KBM-7 (cell line): ENCODE measurements around the gene STAB2.
"Not testable (repeated sequence)": the region's sequence is repeated elsewhere in the genome, so short reads cannot be mapped to it uniquely, and the experiment has no call there.

Experiments
- DNase-seq: peaks from one replicate; pipeline ENCODE4 v3.0.0-alpha.2; 2015
- in situ Hi-C: fragments of 300-500 bp; cut with MboI; formaldehyde crosslinking; loops from 2 replicates; pipeline ENCODE4 v1.14.3; 2020; ENCODE audit warnings: low sequenced_read_pairs, low pct_unique_long_range_greater_than_20kb, mixed read lengths

The STAB2 gene

DNA sequence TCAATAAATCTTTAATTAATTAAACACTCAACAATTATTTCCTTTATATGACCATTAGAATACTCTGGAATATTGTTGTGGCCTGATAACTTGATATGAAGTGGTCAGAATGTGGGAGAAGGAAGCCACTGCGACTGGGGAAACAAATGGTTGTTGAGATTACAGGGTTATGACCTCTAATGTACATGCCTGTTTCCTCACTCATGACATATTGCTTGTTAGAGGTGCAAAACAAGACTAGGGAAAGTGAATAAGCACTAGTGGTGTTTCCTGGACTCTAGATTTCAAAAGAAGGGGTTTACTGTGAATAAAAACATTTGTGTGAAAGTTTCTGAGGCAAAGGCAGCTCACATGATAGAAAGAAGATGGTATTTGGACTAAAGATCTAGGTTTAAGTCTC lies 53.3 kb downstream of the STAB2 start:
- DNase-seq, result no peak
- in situ Hi-C loops, result no loop called here

DNA sequence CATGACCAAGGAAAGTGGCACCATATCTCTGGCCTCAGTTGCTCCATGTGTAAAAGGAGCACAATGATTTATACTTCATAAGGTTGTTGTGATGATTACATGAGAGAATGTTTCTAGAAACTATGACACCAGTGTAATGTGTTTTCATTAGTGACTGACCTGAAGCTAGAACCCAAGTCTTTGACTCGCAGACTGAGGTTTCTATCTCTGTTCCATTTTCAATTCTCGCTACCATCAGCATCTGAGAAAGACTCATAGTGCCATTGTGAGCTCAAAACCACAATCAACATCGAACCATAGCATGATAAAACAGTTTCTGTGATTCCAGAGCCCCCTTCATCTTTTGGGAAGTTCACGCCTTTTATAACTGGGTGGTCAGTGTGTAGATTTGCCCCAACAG lies 53.8 kb downstream of the STAB2 start:
- in situ Hi-C loops, result no loop called here

DNA sequence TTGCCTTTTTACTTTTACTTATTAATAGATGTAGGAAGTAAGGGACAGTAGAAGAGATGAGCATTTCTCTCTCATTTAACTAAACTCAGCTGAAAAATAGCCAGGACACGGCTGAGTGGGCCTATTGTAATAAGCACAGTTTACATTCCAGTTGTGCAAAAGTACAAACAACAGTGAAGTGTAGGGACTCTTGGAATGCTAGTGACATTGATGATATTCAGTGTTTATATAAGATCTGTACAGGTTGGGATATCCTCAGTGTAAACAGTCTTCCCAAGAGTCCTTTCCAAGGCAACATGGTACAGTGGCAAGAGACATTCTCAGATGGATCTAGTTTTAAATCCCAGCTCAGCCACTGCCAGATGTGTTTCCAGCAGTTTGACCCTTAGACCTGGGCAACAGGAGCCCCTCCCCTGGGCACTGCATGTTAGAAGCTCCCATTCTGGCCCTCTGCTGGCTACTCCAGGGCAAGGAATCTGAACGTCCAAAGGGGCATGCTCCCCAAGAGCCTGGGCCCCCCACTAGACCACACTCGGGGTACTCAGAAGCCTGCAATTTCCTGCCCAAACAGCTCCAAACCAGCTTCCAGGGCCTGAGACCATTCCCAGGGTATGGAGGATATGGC lies 55.3 kb downstream of the STAB2 start:
- no peak for DNase-seq
- in situ Hi-C loops, result no loop called here

More for the DNA sequence above, 53.8 kb downstream of the STAB2 start:
- DNase-seq, result no peak

DNA sequence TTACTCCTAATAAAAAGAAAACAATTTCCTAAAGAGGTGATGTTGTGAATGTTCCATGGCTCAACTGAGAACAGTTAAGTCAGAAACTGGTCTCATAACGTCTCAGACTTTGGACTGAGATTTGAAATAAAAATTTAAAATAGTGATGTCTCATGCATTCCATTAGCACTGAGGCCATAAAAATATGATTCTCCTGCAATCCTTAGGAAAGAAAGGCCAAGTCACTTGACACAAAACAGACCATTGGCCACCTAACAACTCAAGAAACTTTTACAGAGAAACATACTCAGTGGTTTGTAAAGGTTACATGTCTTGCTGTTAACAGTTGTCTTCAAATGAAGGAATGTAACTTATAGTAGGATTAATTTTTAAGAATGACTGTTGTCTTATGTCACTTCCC lies 58.1 kb downstream of the STAB2 start:
- in situ Hi-C loops, result no loop called here
- no peak for DNase-seq

DNA sequence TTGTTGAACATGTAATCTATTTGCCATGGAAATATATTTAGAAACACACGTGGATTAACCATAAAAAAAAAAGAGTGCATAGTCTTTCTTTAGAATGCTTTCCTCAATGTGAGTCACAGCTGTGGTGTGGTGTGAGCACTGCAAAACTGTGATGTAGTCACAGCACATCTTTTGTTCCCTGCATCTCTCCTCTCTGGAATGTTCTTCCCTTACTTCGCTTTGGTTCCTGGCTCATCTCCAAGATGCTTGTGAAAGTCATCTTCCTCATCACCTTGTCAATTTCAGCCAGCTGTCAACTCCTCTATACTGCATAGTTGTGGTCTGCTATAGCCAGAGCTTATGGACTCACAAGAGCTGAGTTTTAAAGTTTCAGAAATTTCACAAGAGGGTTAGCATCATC lies 60.2 kb downstream of the STAB2 start:
- no peak for DNase-seq
- in situ Hi-C loops, result no loop called here

DNA sequence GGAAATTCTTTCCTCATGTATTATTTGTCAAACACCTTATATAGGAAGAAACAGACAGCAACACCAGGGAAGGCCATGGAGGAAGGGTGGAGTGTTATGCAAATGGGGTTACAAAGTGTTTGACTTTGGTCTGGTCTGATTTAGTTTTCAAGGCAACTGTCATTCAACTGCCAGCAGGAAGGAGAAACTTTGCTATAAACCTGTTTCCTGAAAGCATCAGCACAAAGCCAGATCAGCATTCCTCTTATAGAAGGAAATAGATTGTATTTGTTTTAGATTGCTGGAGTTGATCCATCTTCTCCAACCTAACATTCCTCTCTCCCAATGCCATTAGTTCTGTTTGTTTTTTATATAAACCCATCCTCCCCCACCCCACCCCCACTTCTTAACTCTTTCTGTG lies 65.7 kb downstream of the STAB2 start:
- in situ Hi-C loops, result no loop called here
- DNase-seq, result no peak

DNA sequence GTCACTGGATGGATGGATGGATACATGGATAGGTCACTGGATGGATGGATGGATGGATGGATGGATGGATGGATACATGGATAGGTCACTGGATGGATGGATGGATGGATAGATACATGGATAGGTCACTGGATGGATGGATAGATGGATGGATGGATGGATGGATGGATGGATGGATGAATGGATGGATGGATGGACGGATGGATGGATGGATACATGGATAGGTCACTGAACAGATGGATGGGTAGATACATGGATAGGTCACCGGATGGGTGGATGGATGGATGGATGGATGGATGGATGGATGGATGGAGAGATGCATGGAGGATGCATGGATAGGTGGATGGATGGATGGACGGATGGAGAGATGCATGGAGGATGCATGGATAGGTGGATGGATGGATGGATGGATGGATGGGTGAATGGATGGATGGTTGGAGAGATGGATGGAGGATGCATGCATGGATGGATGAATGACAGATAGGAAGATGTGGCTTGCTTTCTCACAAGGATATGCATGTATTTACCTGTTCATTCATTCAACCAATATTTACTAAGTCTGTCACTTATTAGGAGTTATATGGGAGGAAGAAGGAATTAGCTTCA lies 66.6 kb downstream of the STAB2 start:
- DNase-seq, in situ Hi-C loops: not testable (repeated sequence)

DNA sequence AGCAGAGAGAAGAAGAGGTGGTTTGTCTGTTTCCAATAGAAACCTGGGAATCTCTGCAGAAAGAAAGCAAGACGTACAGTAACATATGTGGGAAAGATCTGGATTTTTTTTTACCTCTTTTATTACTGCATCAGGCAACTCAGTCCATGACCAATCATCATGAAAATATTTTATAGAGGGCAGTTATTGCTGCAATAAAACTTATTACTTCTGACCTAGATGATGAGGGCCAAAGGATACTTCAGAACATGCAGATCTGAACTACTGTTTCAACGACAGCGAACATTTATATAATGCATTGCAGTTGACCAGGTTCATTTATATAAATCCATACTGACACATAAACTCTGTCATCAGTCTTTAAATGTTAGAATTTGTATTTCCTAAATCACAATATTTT lies 67.7 kb downstream of the STAB2 start:
- in situ Hi-C loops, result no loop called here
- no peak for DNase-seq

DNA sequence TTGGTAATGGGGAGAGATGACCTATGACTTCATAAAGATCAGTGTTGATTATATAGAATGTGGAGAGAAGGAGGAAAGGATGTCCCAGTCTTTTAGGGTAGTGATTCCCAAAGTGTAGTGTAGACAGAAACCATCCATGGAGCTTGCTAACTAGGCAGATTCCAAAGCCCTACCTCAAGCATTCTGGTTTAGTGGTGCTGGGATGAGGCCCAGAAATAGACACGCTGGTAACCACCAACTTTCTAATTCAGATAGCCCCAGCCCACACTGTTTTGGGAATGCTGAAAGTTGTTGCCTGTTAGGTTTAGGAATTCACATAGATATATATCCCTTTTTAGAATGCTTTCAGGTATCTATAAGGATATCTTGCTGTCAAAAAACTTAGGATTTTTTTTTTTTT lies 69.2 kb downstream of the STAB2 start:
- in situ Hi-C loops, result no loop called here
- no peak for DNase-seq

DNA sequence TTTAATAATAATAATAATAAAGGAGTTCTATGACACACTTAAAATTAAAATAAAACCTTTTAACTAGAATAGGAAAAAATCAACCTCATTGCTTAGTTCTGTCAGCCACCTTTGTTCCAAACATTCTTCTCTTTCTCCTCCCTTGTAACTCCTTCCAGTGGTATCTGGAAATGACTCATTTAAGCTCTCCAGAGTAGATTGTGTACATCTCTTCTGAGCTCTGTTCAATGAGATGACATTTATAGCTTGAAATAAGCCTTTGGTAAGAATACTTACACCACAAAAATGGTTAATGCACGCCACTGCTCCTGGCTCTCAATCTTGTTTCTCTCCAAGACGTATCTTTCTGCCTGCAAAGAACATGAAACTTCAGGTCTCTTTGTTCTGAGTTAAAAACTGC lies 70.3 kb downstream of the STAB2 start:
- DNase-seq, result no peak
- in situ Hi-C loops, result no loop called here

DNA sequence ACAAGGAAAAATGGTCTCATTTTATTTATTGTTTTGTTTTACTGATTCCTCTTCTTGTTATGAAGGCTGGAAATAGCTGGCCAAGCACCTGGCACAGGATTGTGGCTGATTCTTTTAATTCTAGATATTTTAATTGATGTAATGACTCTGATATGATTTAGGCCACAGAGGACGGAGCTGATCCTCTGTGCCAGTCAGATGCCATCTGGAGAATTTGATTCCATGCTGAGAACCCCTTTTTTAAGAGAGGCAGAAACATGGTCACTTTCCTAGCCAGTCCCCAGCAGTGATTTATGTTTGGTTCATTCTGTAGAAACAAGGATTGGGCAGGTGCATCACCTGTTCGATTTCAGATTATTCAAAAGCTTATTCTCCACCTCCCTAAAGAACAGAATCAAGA lies 77.6 kb downstream of the STAB2 start:
- in situ Hi-C loops, result no loop called here
- no peak for DNase-seq

DNA sequence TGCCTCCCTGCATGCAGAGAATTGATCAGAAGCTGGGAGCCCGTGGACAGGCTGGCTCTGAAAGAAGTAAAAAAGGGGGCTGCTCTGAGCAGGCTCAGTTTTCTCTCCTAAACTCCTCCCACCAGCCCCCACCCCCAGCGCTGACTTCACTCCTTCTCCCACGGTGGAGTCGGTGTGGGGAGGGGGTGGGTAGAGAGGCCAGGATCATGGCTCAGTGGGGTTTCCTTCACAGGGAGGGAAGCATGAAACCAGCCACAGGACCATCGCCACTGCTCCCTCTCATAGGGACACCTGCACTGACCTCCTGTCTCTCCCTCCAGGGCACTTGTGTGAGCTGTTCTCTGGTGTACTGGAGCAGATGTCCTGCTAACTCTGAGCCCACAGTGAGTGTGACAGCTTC lies 78.9 kb downstream of the STAB2 start:
- no peak for DNase-seq

DNA sequence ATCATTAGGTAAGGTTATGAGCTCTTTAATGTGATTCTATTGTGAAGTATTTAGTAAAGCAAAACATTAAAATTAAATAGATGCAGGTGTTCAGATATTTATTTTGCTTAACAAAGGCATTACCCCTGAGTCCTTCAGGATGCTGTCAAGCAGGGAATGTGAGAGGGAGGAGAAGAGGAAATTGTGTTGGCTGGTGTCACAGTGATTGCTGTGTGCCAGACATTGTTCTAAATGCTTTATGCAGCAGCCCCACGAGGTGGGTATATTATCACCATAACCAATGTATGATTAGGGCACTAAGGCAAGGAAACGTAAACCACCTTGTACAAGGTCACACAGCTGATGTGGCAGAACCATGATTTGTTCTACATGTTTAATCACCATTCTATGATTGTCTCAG lies 80.1 kb downstream of the STAB2 start:
- DNase-seq, result no peak
- in situ Hi-C loops, result no loop called here

More for the DNA sequence above, 78.9 kb downstream of the STAB2 start:
- in situ Hi-C loops, result no loop called here

DNA sequence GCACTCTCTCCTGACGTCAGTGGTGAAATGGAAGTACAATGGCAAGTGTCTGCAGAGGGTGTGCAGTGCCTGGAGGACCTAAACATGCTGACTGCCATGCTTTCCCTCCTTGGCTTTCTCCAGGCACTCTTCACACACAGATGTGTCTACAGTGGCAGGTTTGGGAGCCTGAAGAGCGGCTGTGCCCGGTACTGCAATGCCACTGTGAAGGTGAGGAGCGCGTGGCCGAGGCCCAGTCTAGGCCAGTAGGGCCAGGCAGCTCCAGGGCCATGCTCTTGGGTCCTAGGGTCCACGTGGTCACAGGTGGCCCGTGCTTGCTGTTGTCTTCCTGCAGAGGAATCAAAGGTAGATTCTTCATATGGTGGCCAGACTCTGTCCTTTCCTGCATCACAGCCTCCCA lies 81.4 kb downstream of the STAB2 start:
- in situ Hi-C loops, result no loop called here
- no peak for DNase-seq

DNA sequence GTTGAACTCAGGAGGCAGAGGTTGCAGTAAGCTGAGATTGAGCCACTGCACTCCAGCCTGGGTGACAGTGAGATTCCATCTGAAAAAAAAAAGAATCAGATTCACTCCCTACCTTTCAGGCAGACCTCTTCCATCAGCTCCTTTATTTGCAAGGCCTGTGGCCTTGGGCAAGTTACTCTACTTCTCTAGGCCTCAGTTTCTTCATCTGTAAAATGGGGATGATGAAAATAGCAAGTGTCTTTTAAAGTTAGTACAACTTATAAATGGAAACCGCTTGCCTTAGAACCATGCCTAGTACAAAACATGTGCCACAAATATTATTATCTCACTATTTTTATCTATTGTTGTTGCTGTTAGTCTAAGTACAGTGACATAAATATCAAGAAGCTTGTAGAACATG lies 84.3 kb downstream of the STAB2 start:
- no peak for DNase-seq
- in situ Hi-C loops, result no loop called here

DNA sequence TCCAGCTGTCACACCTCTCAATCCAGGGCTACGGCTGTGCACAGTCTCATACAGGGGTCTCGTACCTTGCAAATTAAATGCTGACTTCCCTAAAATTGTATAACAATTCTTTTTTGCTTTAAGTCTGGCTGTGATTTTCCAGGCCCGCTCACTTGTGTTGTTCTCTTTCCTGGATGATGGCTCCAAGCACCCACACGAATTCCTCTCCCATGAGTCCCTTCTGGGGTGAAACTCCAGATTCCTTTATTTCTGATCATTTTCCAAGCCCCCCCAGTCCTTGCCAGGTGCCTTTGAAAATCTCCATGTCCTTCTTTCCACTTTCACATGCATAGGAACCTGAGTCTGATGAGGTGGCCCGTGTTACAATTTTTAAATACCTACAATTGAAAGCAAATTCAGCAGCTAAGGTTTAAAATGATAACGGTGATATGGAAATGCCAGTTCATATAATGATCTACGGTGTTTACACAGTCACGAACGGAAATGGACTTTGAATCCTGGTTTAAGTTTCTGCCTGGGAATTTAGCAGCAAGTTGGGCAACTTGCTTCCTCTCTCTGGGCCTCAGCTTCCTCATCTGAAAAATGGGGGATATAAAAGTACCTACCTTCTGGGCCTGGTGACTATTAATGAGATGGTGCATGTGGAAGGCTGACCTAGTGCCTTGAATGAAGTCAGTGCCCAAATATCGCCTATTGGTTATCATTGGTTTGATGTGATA lies 85.5 kb downstream of the STAB2 start:
- DNase-seq, result no peak

DNA sequence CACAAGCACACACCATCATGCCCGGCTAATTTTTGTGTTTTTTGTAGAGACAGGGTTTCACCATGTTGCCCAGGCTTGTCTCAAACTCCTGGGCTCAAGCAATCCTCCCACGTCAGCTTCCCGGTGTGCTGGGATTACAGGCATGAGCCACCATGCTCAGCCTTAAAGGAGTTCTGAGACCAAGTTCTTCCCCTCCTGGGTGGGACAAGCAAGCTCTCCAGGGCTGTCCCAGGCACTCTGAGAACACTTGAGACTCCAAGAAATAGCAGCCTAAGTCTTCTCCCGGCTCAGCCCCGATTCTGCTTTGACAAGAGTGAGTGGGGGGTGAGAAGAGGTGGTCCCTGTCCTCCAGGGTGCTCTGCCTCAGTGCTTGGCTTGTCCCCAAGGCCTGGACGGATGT lies 86.4 kb downstream of the STAB2 start:
- no peak for DNase-seq
- in situ Hi-C loops, result no loop called here

More for the DNA sequence above, 85.5 kb downstream of the STAB2 start:
- in situ Hi-C loops, result no loop called here

DNA sequence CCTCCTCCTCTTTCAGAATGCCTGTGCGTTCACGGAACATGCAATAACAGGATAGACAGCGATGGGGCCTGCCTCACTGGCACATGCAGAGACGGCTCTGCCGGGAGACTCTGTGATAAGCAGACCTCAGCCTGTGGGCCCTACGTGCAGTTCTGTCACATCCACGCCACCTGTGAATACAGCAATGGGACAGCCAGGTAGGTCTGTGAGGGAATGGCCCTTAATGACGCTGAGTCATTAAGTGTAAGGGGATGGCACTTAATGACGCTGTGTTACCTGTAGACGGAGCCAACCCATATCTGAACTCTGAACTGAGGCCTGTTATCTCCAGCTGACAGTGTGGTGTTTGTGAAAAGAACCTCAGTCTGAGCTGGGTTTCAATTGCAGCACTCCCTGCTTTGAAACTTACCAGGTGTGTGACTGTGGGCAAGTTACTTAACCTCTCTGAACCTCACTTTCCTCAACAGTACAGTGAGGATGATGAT lies 86.9 kb downstream of the STAB2 start:
- DNase-seq, result no peak
- in situ Hi-C loops, result no loop called here

DNA sequence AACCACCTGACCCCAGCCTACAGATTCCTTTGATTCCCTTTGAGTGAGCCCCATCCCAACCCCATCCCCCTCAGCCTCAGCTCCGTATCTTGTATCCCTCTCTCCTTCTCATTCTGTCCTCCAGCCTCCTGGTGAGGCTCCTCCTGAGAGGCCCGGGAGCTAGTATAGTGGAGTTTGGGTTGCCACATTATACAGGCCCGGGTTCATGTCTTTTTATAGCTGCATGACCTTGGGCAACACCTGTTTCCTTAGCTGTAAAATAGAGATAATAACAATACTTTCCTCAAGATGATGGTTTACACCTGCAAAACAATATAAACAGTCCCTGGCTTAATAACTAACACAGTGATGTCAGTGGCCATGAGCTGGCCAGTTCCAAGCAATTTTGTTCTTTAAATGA lies 89.8 kb downstream of the STAB2 start:
- DNase-seq, result no peak
- in situ Hi-C loops, result no loop called here

DNA sequence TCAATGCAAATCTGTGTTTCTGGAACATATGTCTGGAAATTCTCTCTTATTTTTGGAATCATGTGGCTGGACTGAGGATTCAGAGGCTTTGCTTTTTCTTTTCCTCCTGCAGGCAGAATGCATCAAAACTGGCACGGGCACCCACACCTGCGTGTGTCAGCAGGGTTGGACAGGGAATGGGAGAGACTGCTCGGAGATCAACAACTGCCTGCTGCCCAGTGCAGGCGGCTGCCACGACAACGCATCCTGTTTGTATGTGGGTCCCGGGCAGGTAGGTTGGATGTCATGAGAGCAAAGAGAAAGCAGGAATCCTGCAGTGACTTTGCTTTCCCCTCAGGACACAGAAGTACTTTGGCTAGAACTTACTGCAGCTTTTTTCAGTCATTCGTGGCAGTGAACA lies 90.3 kb downstream of the STAB2 start:
- DNase-seq, result no peak
- in situ Hi-C loops, result no loop called here

DNA sequence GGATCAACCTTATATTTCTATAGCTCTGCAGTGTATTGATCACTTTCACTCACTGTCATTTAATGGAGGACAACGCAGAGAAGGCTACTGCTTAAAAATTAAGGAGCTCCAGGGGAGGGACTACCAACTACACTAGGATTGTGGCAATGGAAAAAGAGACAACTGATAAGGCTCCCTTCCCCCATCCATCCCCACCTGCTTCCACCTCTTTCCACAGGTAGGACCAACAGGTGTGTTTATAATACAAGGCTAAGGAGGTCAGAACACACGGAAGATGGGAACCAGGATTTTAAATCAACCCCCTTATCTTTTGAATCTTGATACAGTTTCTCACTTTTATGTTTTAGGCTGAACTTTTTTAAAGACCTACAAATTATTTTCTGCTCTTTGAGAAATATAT lies 90.8 kb downstream of the STAB2 start:
- DNase-seq, result no peak
- in situ Hi-C loops, result no loop called here
